GM18499 (cell line): Measurements from ENCODE around the gene ATP10B.

ENCODE experiments used
- ATAC-seq: cut with Tn5 transposase; IDR thresholded peaks from one replicate; pipeline ENCODE4 v1.9.1; 2021; ENCODE audit warnings: moderate number of reproducible peaks; ENCODE audit not compliant: insufficient read depth, unreplicated experiment

The ATP10B gene

DNA sequence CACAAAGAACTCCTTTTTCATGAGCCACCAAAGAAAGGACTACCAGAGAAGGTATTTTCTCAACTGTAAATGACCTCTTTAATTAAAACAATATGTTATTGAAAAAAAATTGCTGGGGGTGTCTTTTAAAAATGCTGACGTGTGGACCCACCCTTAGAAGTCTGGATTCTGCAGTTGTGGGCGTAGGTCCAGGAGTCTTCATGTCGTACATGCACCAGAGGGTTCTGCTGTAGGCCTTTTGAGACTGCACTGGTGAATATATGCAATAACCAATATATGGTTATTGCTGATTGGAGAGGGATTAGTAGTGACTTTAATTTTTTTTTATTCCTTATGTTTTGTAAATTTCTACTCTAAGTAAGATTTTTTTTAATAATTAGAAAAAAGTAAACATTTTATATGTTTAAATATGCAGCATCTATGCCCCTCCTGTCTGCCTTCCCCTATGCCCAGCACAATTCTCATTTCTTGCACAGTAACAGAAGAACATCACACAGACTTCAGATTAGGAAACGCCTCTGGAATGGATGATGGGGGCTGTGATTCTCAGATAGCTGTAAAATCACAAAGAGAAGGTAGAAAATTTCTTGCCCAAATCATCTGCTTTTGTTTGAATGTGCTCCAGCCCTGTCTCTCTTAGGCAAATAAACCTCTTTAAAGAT is 328.4 kb downstream of the ATP10B start:
- ATAC-seq: no peak

DNA sequence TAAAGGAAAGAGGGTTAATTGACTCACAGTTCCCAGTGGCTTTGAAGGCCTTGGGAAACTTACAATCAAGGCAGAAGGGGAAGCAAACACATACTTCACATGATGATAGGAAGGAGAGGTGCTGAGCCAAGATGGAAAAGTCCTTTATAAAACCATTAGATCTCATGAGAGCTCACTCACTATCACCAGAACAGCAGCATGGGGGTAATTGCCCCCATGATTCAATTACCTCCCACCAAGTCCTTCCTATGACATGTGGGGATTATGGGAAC is 330.7 kb downstream of the ATP10B start:
- no peak for ATAC-seq

DNA sequence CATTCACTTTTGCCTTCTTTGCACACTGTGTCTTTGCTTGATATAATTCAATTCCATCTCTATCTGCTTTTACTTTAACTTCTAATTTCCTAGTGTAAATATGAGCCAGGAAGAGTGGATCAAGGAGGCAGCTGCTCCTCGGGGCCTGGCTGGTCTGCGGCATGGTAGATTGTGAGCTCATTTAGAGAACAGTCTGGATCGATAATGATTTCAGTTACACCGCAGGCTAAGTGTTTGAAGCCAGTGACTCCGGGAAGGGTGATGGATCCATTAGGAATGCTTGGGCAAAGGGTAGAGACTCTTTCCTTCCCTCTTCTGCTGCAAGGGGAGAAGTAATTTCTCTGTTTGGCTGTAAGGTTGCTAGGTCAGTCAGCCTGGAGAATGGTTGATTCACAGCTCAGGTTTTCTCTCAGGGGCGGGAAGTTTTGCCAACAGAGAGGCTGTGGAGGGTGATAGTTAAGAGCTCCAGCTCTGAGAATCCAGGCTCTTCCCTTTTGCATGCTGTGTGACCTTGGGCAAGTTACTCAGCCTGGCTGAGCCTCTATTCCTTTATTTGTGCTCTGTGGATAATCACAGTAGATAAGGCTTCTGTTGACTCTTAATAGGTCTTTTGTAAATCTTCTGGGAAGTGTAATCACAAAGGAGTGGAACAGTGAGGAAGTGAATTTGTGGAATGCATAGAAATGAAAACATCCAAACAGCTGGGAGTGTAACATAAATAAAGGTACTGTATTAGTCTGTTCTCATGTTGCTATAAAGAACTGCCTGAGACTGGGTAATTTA is 331.2 kb downstream of the ATP10B start:
- ATAC-seq: no peak

DNA sequence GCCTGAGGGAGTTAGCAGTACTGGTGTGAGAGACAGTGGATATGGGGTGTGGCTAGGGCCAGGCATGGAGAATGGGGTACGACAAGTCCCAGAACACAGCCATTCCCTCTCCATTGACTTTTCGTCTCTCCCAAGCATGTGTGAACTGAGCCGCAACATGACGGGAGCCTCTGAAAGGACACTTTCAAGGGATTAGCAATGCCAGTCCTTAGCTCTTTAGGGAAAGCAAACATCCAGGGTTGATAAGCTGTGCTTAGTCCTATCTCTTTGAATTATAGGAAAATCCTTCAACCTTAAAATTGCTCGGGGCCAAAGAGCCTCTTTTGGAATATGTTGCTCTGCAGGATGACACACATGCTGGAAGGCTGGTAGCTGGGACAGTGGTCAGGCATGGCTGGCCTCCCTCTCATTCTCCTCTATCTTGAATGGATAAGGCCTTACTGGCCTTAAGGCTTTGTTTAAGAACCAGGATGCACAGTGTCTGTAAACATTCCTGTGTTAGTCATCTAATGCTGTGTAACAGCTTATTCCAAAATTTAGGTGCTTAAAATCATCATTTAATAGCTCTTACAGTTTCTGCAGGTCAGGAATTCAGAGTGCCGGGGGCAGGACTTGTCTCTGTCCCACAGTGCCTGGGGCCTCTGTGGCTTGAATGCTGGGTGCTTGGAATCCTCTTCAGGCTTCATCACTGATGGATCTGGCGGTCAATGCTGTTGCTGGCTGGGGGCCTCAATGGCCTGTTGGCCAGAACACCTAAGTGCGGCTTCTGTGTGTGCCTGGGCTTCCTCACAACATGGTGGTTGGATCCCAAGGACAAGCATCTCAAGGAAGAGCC is 335.1 kb downstream of the ATP10B start:
- no peak for ATAC-seq

DNA sequence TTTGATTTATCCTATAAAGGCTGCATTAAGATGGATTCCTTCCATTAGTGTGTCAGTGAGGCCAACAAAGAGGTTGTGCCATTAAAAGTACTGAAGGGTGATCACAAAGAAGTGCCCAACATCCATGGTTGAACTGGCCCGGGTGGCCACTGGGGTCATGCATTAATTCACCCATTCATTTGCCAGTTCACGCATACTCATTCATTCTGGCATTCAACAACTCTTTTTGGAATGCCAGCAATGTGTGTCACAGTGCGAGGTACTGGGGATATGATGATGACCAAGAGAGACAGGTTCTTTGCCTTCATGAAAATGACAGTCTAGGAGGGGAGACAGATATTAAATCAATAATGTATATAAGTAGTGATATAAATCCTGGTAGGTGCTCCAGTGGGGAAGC is 337.1 kb downstream of the ATP10B start:
- ATAC-seq: no peak

DNA sequence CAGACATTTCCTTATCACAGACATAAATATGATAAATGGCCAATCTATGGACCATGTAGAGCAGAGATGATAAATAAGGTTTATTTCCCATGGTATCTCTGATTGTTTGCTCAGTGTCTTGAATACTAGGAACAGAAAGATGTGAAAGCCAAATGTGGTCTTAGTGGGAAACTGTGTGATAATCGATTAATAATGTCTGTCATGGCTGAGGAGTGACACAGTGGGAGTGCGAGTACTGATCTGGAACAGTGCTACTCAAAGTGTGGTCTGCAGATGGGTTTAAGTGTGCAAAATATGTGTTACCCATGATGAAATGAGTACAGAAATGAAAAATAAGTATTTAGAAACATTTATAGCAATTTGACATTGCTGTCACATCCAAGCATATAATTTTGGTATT is 337.8 kb downstream of the ATP10B start:
- ATAC-seq: no peak

DNA sequence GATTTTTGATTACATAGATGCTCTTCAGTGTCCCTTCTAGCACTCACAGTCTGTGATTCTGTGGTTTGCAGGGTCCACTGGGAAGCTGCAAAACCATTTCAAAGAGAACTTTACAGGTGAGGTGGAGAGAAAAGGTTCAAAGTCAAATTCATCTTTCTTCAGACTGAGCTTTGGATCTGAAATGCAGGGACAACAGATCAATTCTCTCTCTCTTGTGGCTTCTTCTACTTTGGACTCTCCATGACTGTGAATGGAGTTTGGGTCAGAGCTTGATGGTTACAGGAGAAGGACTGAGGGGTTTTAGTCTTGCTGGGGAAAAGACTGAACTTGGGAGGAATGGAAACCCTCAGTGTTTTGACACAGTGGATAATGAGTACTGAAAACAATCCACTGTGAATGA is 338.5 kb downstream of the ATP10B start:
- ATAC-seq: no peak
